HepG2 (cell line): Measurements from ENCODE around the gene RETREG2. TPM values are rescaled to one million over a fixed set of nuclear protein-coding genes. Genes with fewer than 3 reads are reported as not detected.
A peak's percentile ranks its signal among the peaks of the same experiment; 100 is the strongest.

Experiments used
- FOSL1 ChIP-seq: sonication (generic); formaldehyde crosslinking; IDR thresholded peaks from 2 replicates; pipeline ENCODE4 v1.9.0; 2021; ENCODE audit warnings: missing genetic modification reagents, borderline replicate concordance
- GTF3A ChIP-seq: sonication (generic); formaldehyde crosslinking; conservative IDR thresholded peaks from 2 replicates; pipeline ENCODE4 v1.4.0; 2020; ENCODE audit warnings: mild to moderate bottlenecking, missing genetic modification reagents
- MED1 ChIP-seq: sonication (generic); formaldehyde crosslinking; IDR thresholded peaks from 2 replicates; pipeline ENCODE4 v1.4.0; 2020; ENCODE audit warnings: missing genetic modification reagents
- SALL2 ChIP-seq: sonication (generic); formaldehyde crosslinking; IDR thresholded peaks from 2 replicates; pipeline ENCODE4 v1.8.1; 2023; ENCODE audit warnings: mild to moderate bottlenecking, missing genetic modification reagents, inconsistent platforms
- THAP11 ChIP-seq: IDR thresholded peaks from 2 replicates; pipeline ENCODE4 v1.6.1; 2016; ENCODE audit warnings: missing biosample characterization, missing genetic modification reagents
- THAP9 ChIP-seq: sonication (generic); formaldehyde crosslinking; IDR thresholded peaks from 2 replicates; pipeline ENCODE4; 2020; ENCODE audit warnings: missing genetic modification reagents, mild to moderate bottlenecking, borderline replicate concordance
- ZNF296 ChIP-seq: sonication (generic); formaldehyde crosslinking; conservative IDR thresholded peaks from 2 replicates; pipeline ENCODE4 v1.5.0; 2020; ENCODE audit warnings: mild to moderate bottlenecking, missing genetic modification reagents
- ZNF503 ChIP-seq: sonication (generic); formaldehyde crosslinking; IDR thresholded peaks from 2 replicates; pipeline ENCODE4 v1.4.0; 2020; ENCODE audit warnings: missing genetic modification reagents
- ZNF598 ChIP-seq: sonication (generic); formaldehyde crosslinking; IDR thresholded peaks from 2 replicates; pipeline ENCODE4 v1.5.1; 2020; ENCODE audit warnings: mild to moderate bottlenecking, missing genetic modification reagents, borderline replicate concordance
- polyA plus RNA-seq, 8 experiments: library from polyadenylated mRNA; depleted of rRNA in 3 of 8; stranded (reverse) in 7 of 8; unstranded in 1 of 8; fragments of >200 nt; fragmentation: Illumina TruSeq in 4 of 8; extraction: Trizol in 4 of 8; gene quantifications; 2 replicates each; pipeline versions ENCODE4 v1.2.1 to v1.2.3, GENCODE V29; 2011 to 2016; ENCODE audit warnings: low read depth in 4 of 8, missing spikeins in 1 of 8, mixed read lengths in 1 of 8; ENCODE audit not compliant: insufficient read depth in 1 of 8
- total RNA-seq, 5 experiments: library from RNA; depleted of rRNA; stranded (reverse); fragments of >200 nt; fragmentation: Illumina TruSeq; extraction: Trizol; gene quantifications; 2 replicates each; pipeline ENCODE4 v1.2.3, GENCODE V29; 2016; ENCODE audit warnings: low read depth in 1 of 5
- TF ChIP-seq, protein P1 (sequence below): sonication (generic); formaldehyde crosslinking; IDR thresholded peaks from 2 replicates; pipeline ENCODE4 v1.9.0; 2022; ENCODE audit warnings: low read depth, missing genetic modification reagents
- TF ChIP-seq, protein P2 (sequence below), 2 experiments: fragments of 450-650 bp in 1 of 2; sonication (generic) in 1 of 2; formaldehyde crosslinking; IDR thresholded peaks; 2 replicates each; pipeline versions ENCODE4 v1.5.0 to v1.8.0; 2020 to 2022; ENCODE audit warnings: mild to moderate bottlenecking in 1 of 2, missing genetic modification reagents in 1 of 2
- TF ChIP-seq, protein P3 (sequence below): sonication (generic); formaldehyde crosslinking; IDR thresholded peaks from 2 replicates; pipeline ENCODE4 v1.5.0; 2020; ENCODE audit warnings: mild to moderate bottlenecking, missing genetic modification reagents, borderline replicate concordance
- TF ChIP-seq, protein P4 (sequence below): sonication (generic); formaldehyde crosslinking; IDR thresholded peaks from 2 replicates; pipeline ENCODE4 v1.4.0; 2020; ENCODE audit warnings: mild to moderate bottlenecking, missing genetic modification reagents

The RETREG2 gene
- total and polyA plus RNA-seq, 2 of the 13 experiments (the other 11 are each of a cell fraction or from before 2014, with no cell fraction given) = 86.0 to 134 TPM

DNA sequence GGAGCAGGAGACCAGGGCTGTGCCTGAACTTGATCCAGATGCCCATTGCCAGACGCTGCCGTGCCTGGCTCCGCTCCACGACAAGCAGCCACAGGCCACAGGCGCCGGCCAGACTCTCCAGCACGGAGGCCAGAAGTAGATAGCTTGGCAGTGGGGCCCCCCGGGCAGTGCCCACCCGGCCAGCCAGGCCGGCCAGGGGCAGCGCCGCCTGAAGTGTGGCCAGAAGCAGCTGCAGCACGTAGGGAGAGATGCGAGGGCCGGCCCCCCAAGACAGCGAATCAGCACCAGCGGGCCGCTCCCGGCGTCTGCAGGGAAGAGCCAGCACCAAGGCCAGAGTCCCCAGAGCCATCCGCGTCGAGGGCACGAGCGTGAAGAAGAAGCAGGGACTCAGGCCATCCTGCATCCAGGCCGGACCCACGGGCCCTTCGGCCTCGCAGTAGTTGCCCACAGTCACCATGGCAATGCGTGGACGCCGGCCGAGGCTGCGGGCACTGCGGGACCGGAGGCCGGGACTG, 40.2 kb downstream of the RETREG2 start (continued):
- TF ChIP-seq, protein P1, sequence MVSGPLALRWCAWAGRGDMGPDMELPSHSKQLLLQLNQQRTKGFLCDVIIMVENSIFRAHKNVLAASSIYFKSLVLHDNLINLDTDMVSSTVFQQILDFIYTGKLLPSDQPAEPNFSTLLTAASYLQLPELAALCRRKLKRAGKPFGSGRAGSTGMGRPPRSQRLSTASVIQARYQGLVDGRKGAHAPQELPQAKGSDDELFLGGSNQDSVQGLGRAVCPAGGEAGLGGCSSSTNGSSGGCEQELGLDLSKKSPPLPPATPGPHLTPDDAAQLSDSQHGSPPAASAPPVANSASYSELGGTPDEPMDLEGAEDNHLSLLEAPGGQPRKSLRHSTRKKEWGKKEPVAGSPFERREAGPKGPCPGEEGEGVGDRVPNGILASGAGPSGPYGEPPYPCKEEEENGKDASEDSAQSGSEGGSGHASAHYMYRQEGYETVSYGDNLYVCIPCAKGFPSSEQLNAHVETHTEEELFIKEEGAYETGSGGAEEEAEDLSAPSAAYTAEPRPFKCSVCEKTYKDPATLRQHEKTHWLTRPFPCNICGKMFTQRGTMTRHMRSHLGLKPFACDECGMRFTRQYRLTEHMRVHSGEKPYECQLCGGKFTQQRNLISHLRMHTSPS = peak; percentile 35; the same call in 1 of the 2 replicates
- TF ChIP-seq, protein P2, sequence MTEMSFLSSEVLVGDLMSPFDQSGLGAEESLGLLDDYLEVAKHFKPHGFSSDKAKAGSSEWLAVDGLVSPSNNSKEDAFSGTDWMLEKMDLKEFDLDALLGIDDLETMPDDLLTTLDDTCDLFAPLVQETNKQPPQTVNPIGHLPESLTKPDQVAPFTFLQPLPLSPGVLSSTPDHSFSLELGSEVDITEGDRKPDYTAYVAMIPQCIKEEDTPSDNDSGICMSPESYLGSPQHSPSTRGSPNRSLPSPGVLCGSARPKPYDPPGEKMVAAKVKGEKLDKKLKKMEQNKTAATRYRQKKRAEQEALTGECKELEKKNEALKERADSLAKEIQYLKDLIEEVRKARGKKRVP (CRISPR knock-in tag; IDR thresholded peaks at IDR 0.05) = peak in 1 of 2 experiments; percentile 29; a peak in 1 of 4 replicates
- TF ChIP-seq THAP11 (no peak), ZNF503 (peak; percentile 46; the same call in 1 of the 2 replicates), SALL2 (CRISPR knock-in tag) (no peak), ZNF296 (CRISPR knock-in tag) (peak; percentile 6; the same call in 1 of the 2 replicates), MED1 (no peak), THAP9 (peak; percentile 89; the same call in 1 of the 2 replicates), GTF3A (peak; percentile 66), ZNF598 (CRISPR knock-in tag) (0 out of 2 replicates have a peak, but pooled peaks have one; percentile 93), FOSL1 (CRISPR knock-in tag) (peak; percentile 42; the same call in 1 of the 2 replicates)
- TF ChIP-seq, protein P3, sequence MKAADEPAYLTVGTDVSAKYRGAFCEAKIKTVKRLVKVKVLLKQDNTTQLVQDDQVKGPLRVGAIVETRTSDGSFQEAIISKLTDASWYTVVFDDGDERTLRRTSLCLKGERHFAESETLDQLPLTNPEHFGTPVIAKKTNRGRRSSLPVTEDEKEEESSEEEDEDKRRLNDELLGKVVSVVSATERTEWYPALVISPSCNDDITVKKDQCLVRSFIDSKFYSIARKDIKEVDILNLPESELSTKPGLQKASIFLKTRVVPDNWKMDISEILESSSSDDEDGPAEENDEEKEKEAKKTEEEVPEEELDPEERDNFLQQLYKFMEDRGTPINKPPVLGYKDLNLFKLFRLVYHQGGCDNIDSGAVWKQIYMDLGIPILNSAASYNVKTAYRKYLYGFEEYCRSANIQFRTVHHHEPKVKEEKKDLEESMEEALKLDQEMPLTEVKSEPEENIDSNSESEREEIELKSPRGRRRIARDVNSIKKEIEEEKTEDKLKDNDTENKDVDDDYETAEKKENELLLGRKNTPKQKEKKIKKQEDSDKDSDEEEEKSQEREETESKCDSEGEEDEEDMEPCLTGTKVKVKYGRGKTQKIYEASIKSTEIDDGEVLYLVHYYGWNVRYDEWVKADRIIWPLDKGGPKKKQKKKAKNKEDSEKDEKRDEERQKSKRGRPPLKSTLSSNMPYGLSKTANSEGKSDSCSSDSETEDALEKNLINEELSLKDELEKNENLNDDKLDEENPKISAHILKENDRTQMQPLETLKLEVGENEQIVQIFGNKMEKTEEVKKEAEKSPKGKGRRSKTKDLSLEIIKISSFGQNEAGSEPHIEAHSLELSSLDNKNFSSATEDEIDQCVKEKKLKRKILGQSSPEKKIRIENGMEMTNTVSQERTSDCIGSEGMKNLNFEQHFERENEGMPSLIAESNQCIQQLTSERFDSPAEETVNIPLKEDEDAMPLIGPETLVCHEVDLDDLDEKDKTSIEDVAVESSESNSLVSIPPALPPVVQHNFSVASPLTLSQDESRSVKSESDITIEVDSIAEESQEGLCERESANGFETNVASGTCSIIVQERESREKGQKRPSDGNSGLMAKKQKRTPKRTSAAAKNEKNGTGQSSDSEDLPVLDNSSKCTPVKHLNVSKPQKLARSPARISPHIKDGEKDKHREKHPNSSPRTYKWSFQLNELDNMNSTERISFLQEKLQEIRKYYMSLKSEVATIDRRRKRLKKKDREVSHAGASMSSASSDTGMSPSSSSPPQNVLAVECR = peak; percentile 8; the same call in 1 of the 2 replicates
- TF ChIP-seq, protein P4, sequence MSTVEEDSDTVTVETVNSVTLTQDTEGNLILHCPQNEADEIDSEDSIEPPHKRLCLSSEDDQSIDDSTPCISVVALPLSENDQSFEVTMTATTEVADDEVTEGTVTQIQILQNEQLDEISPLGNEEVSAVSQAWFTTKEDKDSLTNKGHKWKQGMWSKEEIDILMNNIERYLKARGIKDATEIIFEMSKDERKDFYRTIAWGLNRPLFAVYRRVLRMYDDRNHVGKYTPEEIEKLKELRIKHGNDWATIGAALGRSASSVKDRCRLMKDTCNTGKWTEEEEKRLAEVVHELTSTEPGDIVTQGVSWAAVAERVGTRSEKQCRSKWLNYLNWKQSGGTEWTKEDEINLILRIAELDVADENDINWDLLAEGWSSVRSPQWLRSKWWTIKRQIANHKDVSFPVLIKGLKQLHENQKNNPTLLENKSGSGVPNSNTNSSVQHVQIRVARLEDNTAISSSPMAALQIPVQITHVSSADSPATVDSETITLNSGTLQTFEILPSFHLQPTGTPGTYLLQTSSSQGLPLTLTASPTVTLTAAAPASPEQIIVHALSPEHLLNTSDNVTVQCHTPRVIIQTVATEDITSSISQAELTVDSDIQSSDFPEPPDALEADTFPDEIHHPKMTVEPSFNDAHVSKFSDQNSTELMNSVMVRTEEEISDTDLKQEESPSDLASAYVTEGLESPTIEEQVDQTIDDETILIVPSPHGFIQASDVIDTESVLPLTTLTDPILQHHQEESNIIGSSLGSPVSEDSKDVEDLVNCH (CRISPR knock-in tag) = no peak
